ENCODE results near the gene PRELID3B.

The PRELID3B gene

GRCh38 chr20:59042151-59042795 is at the start of gene PRELID3B:
Gene PRELID3B (minus strand): TSS chr20:59042786. CDS start chr20:59042730, 56 bp downstream.
- H3K9ac ChIP-seq = peak within 1 kb of the TSS; percentile 90
- no peaks in the 10 kb centered on the region for H3K27me3 ChIP-seq
- TF ChIP-seq Cebpa-rat (IDR thresholded peaks at IDR 0.05) = no peak
- peak within 1 kb of the TSS; percentile 89 for H3K4me2 ChIP-seq
- no peaks in the 10 kb centered on the region for H3K9me3 ChIP-seq
- H3K4me1 ChIP-seq = peaks cover 51% of the 10 kb centered on the region
- H3K27ac ChIP-seq = peak within 1 kb of the TSS; percentile 93
- H4K20me1 ChIP-seq = peaks cover 52% of the 10 kb centered on the region
- H3K4me3 ChIP-seq = peak within 1 kb of the TSS; percentile 95
- peaks cover 35% of the 10 kb centered on the region for H3K36me3 ChIP-seq

- Histone ChIP-seq H3K27ac (no peak overlapping the region), H3K4me3 (no peak overlapping the region)
- no peak for TF ChIP-seq Cebpa-rat (IDR thresholded peaks at IDR 0.05)
Observed at GRCh38 chr20:59087829-59088433, 45.3 kb upstream of the PRELID3B start.

GRCh38 chr20:59086923-59087322 is 44.3 kb upstream of the PRELID3B start:
- Histone ChIP-seq H3K27me3 (no peaks in the 10 kb centered on the region), H3K36me3 (no peaks in the 10 kb centered on the region), H3K4me2 (no peak overlapping the region), H3K9me3 (no peaks in the 10 kb centered on the region), H3K9ac (no peak overlapping the region), H3K4me3 (no peak overlapping the region), H4K20me1 (no peaks in the 10 kb centered on the region), H3K4me1 (no peaks in the 10 kb centered on the region), H3K27ac (no peak overlapping the region)
- no peak for TF ChIP-seq Cebpa-rat (IDR thresholded peaks at IDR 0.05)

More at GRCh38 chr20:59087829-59088433, 45.3 kb upstream of the PRELID3B start:
- Histone ChIP-seq H3K4me1 (no peaks in the 10 kb centered on the region), H3K9me3 (no peaks in the 10 kb centered on the region), H3K4me2 (no peak overlapping the region), H3K36me3 (no peaks in the 10 kb centered on the region), H3K27me3 (no peaks in the 10 kb centered on the region), H3K9ac (no peak overlapping the region), H4K20me1 (no peaks in the 10 kb centered on the region)

GRCh38 chr20:59084041-59084850 is 41.7 kb upstream of the PRELID3B start:
- no peaks in the 10 kb centered on the region for H3K36me3 ChIP-seq
- H4K20me1 ChIP-seq = no peaks in the 10 kb centered on the region
- no peaks in the 10 kb centered on the region for H3K9me3 ChIP-seq
- H3K9ac ChIP-seq = no peak overlapping the region
- H3K4me2 ChIP-seq = no peak overlapping the region
- no peaks in the 10 kb centered on the region for H3K27me3 ChIP-seq
- TF ChIP-seq Cebpa-rat (IDR thresholded peaks at IDR 0.05) = no peak
- H3K27ac ChIP-seq = no peak overlapping the region
- H3K4me3 ChIP-seq = no peak overlapping the region
- peaks cover 4% of the 10 kb centered on the region; the same call in 1 of the 2 replicates for H3K4me1 ChIP-seq

- no peaks in the 10 kb centered on the region for H3K36me3 ChIP-seq
- no peak overlapping the region for H3K27ac ChIP-seq
- no peak overlapping the region for H3K4me2 ChIP-seq
- H4K20me1 ChIP-seq = no peaks in the 10 kb centered on the region
- H3K27me3 ChIP-seq = no peaks in the 10 kb centered on the region
- no peak overlapping the region for H3K9ac ChIP-seq
- peaks cover 4% of the 10 kb centered on the region; the same call in 1 of the 2 replicates for H3K4me1 ChIP-seq
- no peak for TF ChIP-seq Cebpa-rat (IDR thresholded peaks at IDR 0.05)
- no peak overlapping the region for H3K4me3 ChIP-seq
- no peaks in the 10 kb centered on the region for H3K9me3 ChIP-seq
Observed at GRCh38 chr20:59082981-59083380, 40.4 kb upstream of the PRELID3B start.

GRCh38 chr20:59082077-59082740 is 39.6 kb upstream of the PRELID3B start:
- no peaks in the 10 kb centered on the region for H3K9me3 ChIP-seq
- peaks cover 4% of the 10 kb centered on the region; the same call in 1 of the 2 replicates for H3K4me1 ChIP-seq
- H3K36me3 ChIP-seq = no peaks in the 10 kb centered on the region
- H3K27me3 ChIP-seq = no peaks in the 10 kb centered on the region
- H3K9ac ChIP-seq = no peak overlapping the region
- H3K27ac ChIP-seq = no peak overlapping the region
- TF ChIP-seq Cebpa-rat (IDR thresholded peaks at IDR 0.05) = no peak
- H3K4me3 ChIP-seq = no peak overlapping the region
- no peaks in the 10 kb centered on the region for H4K20me1 ChIP-seq
- no peak overlapping the region for H3K4me2 ChIP-seq

GRCh38 chr20:59081036-59081435 is 38.5 kb upstream of the PRELID3B start:
- Histone ChIP-seq H3K27me3 (no peaks in the 10 kb centered on the region), H4K20me1 (no peaks in the 10 kb centered on the region)

GRCh38 chr20:59078231-59078630 is 35.6 kb upstream of the PRELID3B start:
- H3K4me2 ChIP-seq = no peak overlapping the region
- peaks cover 7% of the 10 kb centered on the region for H3K4me1 ChIP-seq
- H3K27me3 ChIP-seq = no peaks in the 10 kb centered on the region
- H4K20me1 ChIP-seq = no peaks in the 10 kb centered on the region
- no peak overlapping the region for H3K4me3 ChIP-seq
- no peak overlapping the region for H3K27ac ChIP-seq
- no peaks in the 10 kb centered on the region for H3K36me3 ChIP-seq
- H3K9me3 ChIP-seq = no peaks in the 10 kb centered on the region
- TF ChIP-seq Cebpa-rat (IDR thresholded peaks at IDR 0.05) = no peak
- no peak overlapping the region for H3K9ac ChIP-seq

More at GRCh38 chr20:59081036-59081435, 38.5 kb upstream of the PRELID3B start:
- Histone ChIP-seq H3K36me3 (no peaks in the 10 kb centered on the region), H3K27ac (no peak overlapping the region), H3K4me3 (no peak overlapping the region), H3K9me3 (no peaks in the 10 kb centered on the region), H3K4me2 (no peak overlapping the region), H3K9ac (no peak overlapping the region), H3K4me1 (peaks cover 4% of the 10 kb centered on the region; the same call in 1 of the 2 replicates)
- no peak for TF ChIP-seq Cebpa-rat (IDR thresholded peaks at IDR 0.05)

- no peaks in the 10 kb centered on the region for H3K9me3 ChIP-seq
- no peak for TF ChIP-seq Cebpa-rat (IDR thresholded peaks at IDR 0.05)
- no peak overlapping the region for H3K4me2 ChIP-seq
- no peaks in the 10 kb centered on the region for H3K36me3 ChIP-seq
- H3K27ac ChIP-seq = no peak overlapping the region
- H3K9ac ChIP-seq = no peak overlapping the region
- peaks cover 12% of the 10 kb centered on the region for H3K4me1 ChIP-seq
- H3K27me3 ChIP-seq = no peaks in the 10 kb centered on the region
- no peak overlapping the region for H3K4me3 ChIP-seq
- H4K20me1 ChIP-seq = no peaks in the 10 kb centered on the region
Observed at GRCh38 chr20:59077705-59078104, 35.1 kb upstream of the PRELID3B start.
